ENCODE results near the gene CYB5RL.

GRCh38 chr1:54204199-54204598 lies 4.4 kb upstream of the CYB5RL start:
- no peak for TF ChIP-seq YY1 (IDR thresholded peaks at IDR 0.05; ENCODE audit: insufficient read depth, insufficient read length)
- no peak for TF ChIP-seq ZNF274 (IDR thresholded peaks at IDR 0.05; ENCODE audit: low read depth, low read length)
- no peak for TF ChIP-seq SUZ12 (IDR thresholded peaks at IDR 0.05; ENCODE audit: extremely low read depth, insufficient read depth, insufficient read length)

Measured in NT2/D1 (cell line).